HEK293 (cell line): ENCODE measurements around the gene CAMK2B.

ENCODE experiments used
- ZNF121 ChIP-seq: fragments of 450-650 bp; formaldehyde crosslinking; IDR thresholded peaks from 2 replicates; pipeline ENCODE4 v1.5.1; 2016; ENCODE audit warnings: missing biosample characterization, missing genetic modification characterization
- ZNF558 ChIP-seq: fragments of 450-650 bp; formaldehyde crosslinking; IDR thresholded peaks from 2 replicates; pipeline ENCODE4 v1.5.1; 2016; ENCODE audit warnings: missing biosample characterization, missing genetic modification characterization
- TF ChIP-seq, protein P1 (sequence below): fragments of 450-650 bp; formaldehyde crosslinking; IDR thresholded peaks from 2 replicates; pipeline ENCODE4 v1.5.1; 2016; ENCODE audit warnings: missing biosample characterization, missing genetic modification characterization
- TF ChIP-seq, protein P2 (sequence below): fragments of 450-650 bp; formaldehyde crosslinking; IDR thresholded peaks from 2 replicates; pipeline ENCODE4 v1.5.1; 2016; ENCODE audit warnings: missing biosample characterization, missing genetic modification characterization
- TF ChIP-seq, protein P3 (sequence below): fragments of 450-650 bp; formaldehyde crosslinking; IDR thresholded peaks from 2 replicates; pipeline ENCODE4 v1.5.1; 2016; ENCODE audit warnings: missing biosample characterization, missing genetic modification characterization, low read depth
- TF ChIP-seq, protein P4 (sequence below): fragments of 450-650 bp; IDR thresholded peaks from 2 replicates; pipeline ENCODE4 v1.5.1; 2018; ENCODE audit warnings: missing biosample characterization, missing genetic modification characterization

DNA sequence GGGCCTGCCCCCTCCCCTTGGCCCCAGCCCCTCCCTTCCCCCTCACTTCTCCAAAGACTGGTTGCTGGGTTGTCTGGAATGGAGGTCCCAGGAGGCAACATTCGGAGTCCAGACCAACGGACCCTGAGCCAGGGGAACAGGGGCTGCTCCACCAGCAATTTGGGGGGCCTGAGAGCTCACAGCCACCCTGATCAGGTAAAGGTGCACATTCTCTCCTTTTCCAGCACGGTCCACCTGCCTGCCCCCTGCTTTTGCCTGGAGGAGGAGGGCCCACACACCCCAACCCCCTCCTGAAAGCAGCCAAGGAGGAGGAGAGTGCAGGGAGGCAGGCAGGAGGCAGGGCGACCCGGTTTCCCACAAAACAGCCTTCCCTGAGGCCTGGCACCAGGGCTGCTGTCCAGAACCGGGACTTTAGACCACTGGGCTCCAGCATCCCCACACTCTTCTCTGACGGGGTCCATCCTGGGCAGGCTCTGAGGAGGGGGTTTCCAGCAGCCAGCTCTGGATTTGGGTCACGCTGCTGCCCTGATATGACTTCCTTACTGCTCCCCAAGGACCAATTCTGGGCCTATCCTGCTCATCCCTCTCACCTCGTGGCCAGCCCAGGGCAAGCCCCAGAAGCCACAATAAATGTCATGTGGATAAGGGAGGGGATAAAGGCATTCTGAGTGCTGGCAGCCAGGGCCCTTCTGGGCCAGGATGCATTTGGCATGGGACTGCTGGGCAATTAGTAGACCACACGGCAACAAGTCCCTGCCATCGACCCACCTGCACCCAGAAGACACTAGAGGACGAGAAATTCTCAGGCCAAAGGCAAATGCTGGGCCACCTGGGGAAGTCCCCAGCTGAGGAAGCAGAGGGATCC is 1.1 kb upstream of the CAMK2B start:
- TF ChIP-seq, protein P1, sequence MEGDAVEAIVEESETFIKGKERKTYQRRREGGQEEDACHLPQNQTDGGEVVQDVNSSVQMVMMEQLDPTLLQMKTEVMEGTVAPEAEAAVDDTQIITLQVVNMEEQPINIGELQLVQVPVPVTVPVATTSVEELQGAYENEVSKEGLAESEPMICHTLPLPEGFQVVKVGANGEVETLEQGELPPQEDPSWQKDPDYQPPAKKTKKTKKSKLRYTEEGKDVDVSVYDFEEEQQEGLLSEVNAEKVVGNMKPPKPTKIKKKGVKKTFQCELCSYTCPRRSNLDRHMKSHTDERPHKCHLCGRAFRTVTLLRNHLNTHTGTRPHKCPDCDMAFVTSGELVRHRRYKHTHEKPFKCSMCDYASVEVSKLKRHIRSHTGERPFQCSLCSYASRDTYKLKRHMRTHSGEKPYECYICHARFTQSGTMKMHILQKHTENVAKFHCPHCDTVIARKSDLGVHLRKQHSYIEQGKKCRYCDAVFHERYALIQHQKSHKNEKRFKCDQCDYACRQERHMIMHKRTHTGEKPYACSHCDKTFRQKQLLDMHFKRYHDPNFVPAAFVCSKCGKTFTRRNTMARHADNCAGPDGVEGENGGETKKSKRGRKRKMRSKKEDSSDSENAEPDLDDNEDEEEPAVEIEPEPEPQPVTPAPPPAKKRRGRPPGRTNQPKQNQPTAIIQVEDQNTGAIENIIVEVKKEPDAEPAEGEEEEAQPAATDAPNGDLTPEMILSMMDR: no peak
- no peak for TF ChIP-seq ZNF558 (tag by site-specific recombination)
- no peak for TF ChIP-seq ZNF121 (tag by site-specific recombination)
- TF ChIP-seq, protein P2, sequence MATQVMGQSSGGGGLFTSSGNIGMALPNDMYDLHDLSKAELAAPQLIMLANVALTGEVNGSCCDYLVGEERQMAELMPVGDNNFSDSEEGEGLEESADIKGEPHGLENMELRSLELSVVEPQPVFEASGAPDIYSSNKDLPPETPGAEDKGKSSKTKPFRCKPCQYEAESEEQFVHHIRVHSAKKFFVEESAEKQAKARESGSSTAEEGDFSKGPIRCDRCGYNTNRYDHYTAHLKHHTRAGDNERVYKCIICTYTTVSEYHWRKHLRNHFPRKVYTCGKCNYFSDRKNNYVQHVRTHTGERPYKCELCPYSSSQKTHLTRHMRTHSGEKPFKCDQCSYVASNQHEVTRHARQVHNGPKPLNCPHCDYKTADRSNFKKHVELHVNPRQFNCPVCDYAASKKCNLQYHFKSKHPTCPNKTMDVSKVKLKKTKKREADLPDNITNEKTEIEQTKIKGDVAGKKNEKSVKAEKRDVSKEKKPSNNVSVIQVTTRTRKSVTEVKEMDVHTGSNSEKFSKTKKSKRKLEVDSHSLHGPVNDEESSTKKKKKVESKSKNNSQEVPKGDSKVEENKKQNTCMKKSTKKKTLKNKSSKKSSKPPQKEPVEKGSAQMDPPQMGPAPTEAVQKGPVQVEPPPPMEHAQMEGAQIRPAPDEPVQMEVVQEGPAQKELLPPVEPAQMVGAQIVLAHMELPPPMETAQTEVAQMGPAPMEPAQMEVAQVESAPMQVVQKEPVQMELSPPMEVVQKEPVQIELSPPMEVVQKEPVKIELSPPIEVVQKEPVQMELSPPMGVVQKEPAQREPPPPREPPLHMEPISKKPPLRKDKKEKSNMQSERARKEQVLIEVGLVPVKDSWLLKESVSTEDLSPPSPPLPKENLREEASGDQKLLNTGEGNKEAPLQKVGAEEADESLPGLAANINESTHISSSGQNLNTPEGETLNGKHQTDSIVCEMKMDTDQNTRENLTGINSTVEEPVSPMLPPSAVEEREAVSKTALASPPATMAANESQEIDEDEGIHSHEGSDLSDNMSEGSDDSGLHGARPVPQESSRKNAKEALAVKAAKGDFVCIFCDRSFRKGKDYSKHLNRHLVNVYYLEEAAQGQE (tag by site-specific recombination): no peak
- TF ChIP-seq, protein P3, sequence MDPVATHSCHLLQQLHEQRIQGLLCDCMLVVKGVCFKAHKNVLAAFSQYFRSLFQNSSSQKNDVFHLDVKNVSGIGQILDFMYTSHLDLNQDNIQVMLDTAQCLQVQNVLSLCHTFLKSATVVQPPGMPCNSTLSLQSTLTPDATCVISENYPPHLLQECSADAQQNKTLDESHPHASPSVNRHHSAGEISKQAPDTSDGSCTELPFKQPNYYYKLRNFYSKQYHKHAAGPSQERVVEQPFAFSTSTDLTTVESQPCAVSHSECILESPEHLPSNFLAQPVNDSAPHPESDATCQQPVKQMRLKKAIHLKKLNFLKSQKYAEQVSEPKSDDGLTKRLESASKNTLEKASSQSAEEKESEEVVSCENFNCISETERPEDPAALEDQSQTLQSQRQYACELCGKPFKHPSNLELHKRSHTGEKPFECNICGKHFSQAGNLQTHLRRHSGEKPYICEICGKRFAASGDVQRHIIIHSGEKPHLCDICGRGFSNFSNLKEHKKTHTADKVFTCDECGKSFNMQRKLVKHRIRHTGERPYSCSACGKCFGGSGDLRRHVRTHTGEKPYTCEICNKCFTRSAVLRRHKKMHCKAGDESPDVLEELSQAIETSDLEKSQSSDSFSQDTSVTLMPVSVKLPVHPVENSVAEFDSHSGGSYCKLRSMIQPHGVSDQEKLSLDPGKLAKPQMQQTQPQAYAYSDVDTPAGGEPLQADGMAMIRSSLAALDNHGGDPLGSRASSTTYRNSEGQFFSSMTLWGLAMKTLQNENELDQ (tag by site-specific recombination): no peak
- TF ChIP-seq, protein P4, sequence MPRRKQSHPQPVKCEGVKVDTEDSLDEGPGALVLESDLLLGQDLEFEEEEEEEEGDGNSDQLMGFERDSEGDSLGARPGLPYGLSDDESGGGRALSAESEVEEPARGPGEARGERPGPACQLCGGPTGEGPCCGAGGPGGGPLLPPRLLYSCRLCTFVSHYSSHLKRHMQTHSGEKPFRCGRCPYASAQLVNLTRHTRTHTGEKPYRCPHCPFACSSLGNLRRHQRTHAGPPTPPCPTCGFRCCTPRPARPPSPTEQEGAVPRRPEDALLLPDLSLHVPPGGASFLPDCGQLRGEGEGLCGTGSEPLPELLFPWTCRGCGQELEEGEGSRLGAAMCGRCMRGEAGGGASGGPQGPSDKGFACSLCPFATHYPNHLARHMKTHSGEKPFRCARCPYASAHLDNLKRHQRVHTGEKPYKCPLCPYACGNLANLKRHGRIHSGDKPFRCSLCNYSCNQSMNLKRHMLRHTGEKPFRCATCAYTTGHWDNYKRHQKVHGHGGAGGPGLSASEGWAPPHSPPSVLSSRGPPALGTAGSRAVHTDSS (tag by site-specific recombination): no peak
